Stimulated activated memory B cell treated with anti-CD40 and anti-IgM and Interleukin-4, amounts not matched to agents 10 μg/mL and 1 μg/mL and 100 μg/mL, for 72 hours (primary cell): ENCODE data around the gene SAPCD2.
A peak's percentile ranks its signal among the peaks of the same experiment; 100 is the strongest.
"Not testable (repeated sequence)": the region's sequence is repeated elsewhere in the genome, so short reads cannot be mapped to it uniquely, and the experiment has no call there.

Source experiments
- ATAC-seq: fragments of 150-1000 bp; cut with Tn5 transposase; 2 replicates; pipeline ENCODE4 v1.10.0; 2021
- H3K27ac Mint-ChIP-seq: one replicate; pipeline ENCODE4 v1.8.0; 2022; ENCODE audit warnings: mild to moderate bottlenecking, mixed read lengths
- H3K27me3 Mint-ChIP-seq: one replicate; pipeline ENCODE4 v1.8.0; 2022; ENCODE audit warnings: mixed read lengths
- H3K36me3 Mint-ChIP-seq: one replicate; pipeline ENCODE4 v1.8.0; 2022; ENCODE audit warnings: mixed read lengths
- H3K4me1 Mint-ChIP-seq: one replicate; pipeline ENCODE4 v1.8.0; 2022; ENCODE audit warnings: mixed read lengths
- H3K4me3 Mint-ChIP-seq: one replicate; pipeline ENCODE4 v1.8.0; 2022; ENCODE audit warnings: mild to moderate bottlenecking, moderate library complexity, mixed read lengths
- H3K9me3 Mint-ChIP-seq: one replicate; pipeline ENCODE4 v1.8.0; 2022; ENCODE audit warnings: mixed read lengths

The SAPCD2 gene

GRCh38 chr9:137065336-137065967 lies 4.9 kb downstream of the SAPCD2 start:
- H3K27ac Mint-ChIP-seq: no peak overlapping the region
- H3K9me3 Mint-ChIP-seq: no peaks in the 10 kb centered on the region
- H3K4me3 Mint-ChIP-seq: no peak overlapping the region
- no peaks in the 10 kb centered on the region for H3K36me3 Mint-ChIP-seq
- peaks cover 15% of the 10 kb centered on the region for H3K4me1 Mint-ChIP-seq
- no peak for ATAC-seq
- peaks cover 10% of the 10 kb centered on the region for H3K27me3 Mint-ChIP-seq

GRCh38 chr9:137064880-137065164 lies 5.5 kb downstream of the SAPCD2 start:
- Mint-ChIP-seq H3K9me3 (no peaks in the 10 kb centered on the region), H3K4me1 (peaks cover 14% of the 10 kb centered on the region), H3K4me3 (no peak overlapping the region), H3K27me3 (peaks cover 10% of the 10 kb centered on the region), H3K36me3 (no peaks in the 10 kb centered on the region), H3K27ac (no peak overlapping the region)
- ATAC-seq: no peak

- Mint-ChIP-seq H3K27ac (no peak overlapping the region), H3K4me1 (peaks cover 14% of the 10 kb centered on the region), H3K27me3 (peaks cover 10% of the 10 kb centered on the region), H3K36me3 (no peaks in the 10 kb centered on the region), H3K4me3 (no peak overlapping the region), H3K9me3 (no peaks in the 10 kb centered on the region)
- no peak for ATAC-seq
Observed at GRCh38 chr9:137064027-137064879, 6.1 kb downstream of the SAPCD2 start.

GRCh38 chr9:137063311-137064026 lies 6.9 kb downstream of the SAPCD2 start:
- Mint-ChIP-seq H3K4me1 (peaks cover 14% of the 10 kb centered on the region), H3K4me3 (no peak overlapping the region), H3K36me3 (no peaks in the 10 kb centered on the region), H3K27ac (no peak overlapping the region), H3K27me3 (peaks cover 10% of the 10 kb centered on the region), H3K9me3 (no peaks in the 10 kb centered on the region)
- ATAC-seq: no peak

- not testable (repeated sequence) for H3K36me3 Mint-ChIP-seq, H3K9me3 Mint-ChIP-seq
Observed at GRCh38 chr9:137062798-137063197, 7.6 kb downstream of the SAPCD2 start.

GRCh38 chr9:137062384-137062783 lies 8.0 kb downstream of the SAPCD2 start:
- Mint-ChIP-seq H3K27me3 (peaks cover 10% of the 10 kb centered on the region), H3K4me3 (no peak overlapping the region), H3K4me1 (peaks cover 7% of the 10 kb centered on the region), H3K27ac (no peak overlapping the region), H3K36me3 (no peaks in the 10 kb centered on the region), H3K9me3 (no peaks in the 10 kb centered on the region)
- ATAC-seq: no peak

More at GRCh38 chr9:137062798-137063197, 7.6 kb downstream of the SAPCD2 start:
- not testable (repeated sequence) for H3K27me3 Mint-ChIP-seq, H3K4me3 Mint-ChIP-seq, ATAC-seq, H3K27ac Mint-ChIP-seq, H3K4me1 Mint-ChIP-seq

- H3K27me3 Mint-ChIP-seq: peaks cover under 1% of the 10 kb centered on the region
- no peak overlapping the region for H3K27ac Mint-ChIP-seq
- no peaks in the 10 kb centered on the region for H3K9me3 Mint-ChIP-seq
- no peak for ATAC-seq
- no peaks in the 10 kb centered on the region for H3K36me3 Mint-ChIP-seq
- no peaks in the 10 kb centered on the region for H3K4me1 Mint-ChIP-seq
- no peak overlapping the region for H3K4me3 Mint-ChIP-seq
Observed at GRCh38 chr9:137058521-137059234, 11.7 kb downstream of the SAPCD2 start.

- no peak for ATAC-seq
- H3K9me3 Mint-ChIP-seq: no peaks in the 10 kb centered on the region
- H3K36me3 Mint-ChIP-seq: no peaks in the 10 kb centered on the region
- H3K27ac Mint-ChIP-seq: no peak overlapping the region
- no peaks in the 10 kb centered on the region for H3K4me1 Mint-ChIP-seq
- peaks cover 5% of the 10 kb centered on the region for H3K27me3 Mint-ChIP-seq
- no peak overlapping the region for H3K4me3 Mint-ChIP-seq
Observed at GRCh38 chr9:137057545-137057944, 12.8 kb downstream of the SAPCD2 start.

GRCh38 chr9:137056739-137057415 lies 13.5 kb downstream of the SAPCD2 start:
- Mint-ChIP-seq H3K27me3 (peaks cover 12% of the 10 kb centered on the region), H3K4me3 (no peak overlapping the region), H3K4me1 (no peaks in the 10 kb centered on the region), H3K27ac (no peak overlapping the region), H3K36me3 (no peaks in the 10 kb centered on the region), H3K9me3 (no peaks in the 10 kb centered on the region)
- ATAC-seq: no peak

- Mint-ChIP-seq H3K4me3 (no peak overlapping the region), H3K27me3 (peaks cover 24% of the 10 kb centered on the region), H3K9me3 (no peaks in the 10 kb centered on the region), H3K27ac (no peak overlapping the region), H3K36me3 (no peaks in the 10 kb centered on the region), H3K4me1 (no peaks in the 10 kb centered on the region)
- ATAC-seq: no peak
Observed at GRCh38 chr9:137055385-137056364, 14.7 kb downstream of the SAPCD2 start.

- no peak overlapping the region for H3K27ac Mint-ChIP-seq
- no peaks in the 10 kb centered on the region for H3K4me1 Mint-ChIP-seq
- H3K9me3 Mint-ChIP-seq: no peaks in the 10 kb centered on the region
- H3K27me3 Mint-ChIP-seq: peaks cover 31% of the 10 kb centered on the region
- no peaks in the 10 kb centered on the region for H3K36me3 Mint-ChIP-seq
- H3K4me3 Mint-ChIP-seq: no peak overlapping the region
- no peak for ATAC-seq
Observed at GRCh38 chr9:137054932-137055384, 15.4 kb downstream of the SAPCD2 start.

GRCh38 chr9:137053944-137054931 lies 16.1 kb downstream of the SAPCD2 start, which contains the start of gene ENTPD2:
TSS of gene ENTPD2 (minus strand) at chr9:137054061. CDS start at chr9:137053997, 64 bp downstream.
- Mint-ChIP-seq H3K9me3 (no peaks in the 10 kb centered on the region), H3K36me3 (no peaks in the 10 kb centered on the region), H3K27ac (no peak within 1 kb of the TSS), H3K27me3 (peaks cover 38% of the 10 kb centered on the region), H3K4me3 (no peak within 1 kb of the TSS), H3K4me1 (no peaks in the 10 kb centered on the region)
- peak; percentile 59 for ATAC-seq
